ENCODE data around the gene DYNLRB1. TPM values are rescaled to one million over a fixed set of nuclear protein-coding genes. Genes with fewer than 3 reads are reported as not detected.

The DYNLRB1 gene
- total and polyA plus RNA-seq, 10 of the 15 experiments (the other 5 are each of a cell fraction or from before 2014, with no cell fraction given): 87.9 to 313 (median 153) TPM

DNA sequence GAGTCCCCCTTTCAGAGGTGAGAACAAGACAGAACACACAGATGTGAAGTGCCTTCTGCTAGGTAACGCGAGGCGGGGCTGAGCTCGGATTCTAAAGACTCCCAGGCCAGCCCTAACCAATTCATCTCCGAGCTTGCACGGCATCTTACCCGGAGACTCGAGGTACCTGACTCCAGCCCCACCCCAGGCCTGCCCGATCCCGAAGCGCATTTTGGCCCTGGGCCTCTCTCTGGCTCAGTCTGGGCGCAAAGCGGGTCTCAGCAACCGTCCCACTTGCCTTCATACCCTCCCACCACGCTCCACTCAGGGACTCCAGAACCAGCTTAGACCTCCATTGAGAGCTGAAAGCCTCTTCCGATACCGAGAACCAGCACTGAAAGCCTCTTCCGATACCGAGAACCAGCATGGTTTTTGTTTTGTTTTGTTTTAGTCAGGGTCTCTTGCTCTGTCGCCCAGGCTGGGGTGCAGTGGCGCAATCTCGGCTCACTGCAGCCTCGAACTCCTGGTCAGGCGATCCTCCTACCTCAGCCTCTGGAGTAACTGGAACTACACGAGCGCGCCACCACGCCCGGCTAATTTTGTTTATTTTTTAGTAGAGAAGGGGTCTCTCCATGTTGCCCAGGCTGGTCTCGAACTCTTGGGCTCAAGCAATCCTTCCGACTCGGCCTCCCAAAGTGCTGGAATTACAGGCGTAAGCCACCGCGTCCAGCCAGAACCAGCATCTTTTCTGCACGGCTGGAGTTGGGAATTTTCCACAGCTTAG is 557 bp upstream of the DYNLRB1 start (continued):
- TF ChIP-seq, protein P1, sequence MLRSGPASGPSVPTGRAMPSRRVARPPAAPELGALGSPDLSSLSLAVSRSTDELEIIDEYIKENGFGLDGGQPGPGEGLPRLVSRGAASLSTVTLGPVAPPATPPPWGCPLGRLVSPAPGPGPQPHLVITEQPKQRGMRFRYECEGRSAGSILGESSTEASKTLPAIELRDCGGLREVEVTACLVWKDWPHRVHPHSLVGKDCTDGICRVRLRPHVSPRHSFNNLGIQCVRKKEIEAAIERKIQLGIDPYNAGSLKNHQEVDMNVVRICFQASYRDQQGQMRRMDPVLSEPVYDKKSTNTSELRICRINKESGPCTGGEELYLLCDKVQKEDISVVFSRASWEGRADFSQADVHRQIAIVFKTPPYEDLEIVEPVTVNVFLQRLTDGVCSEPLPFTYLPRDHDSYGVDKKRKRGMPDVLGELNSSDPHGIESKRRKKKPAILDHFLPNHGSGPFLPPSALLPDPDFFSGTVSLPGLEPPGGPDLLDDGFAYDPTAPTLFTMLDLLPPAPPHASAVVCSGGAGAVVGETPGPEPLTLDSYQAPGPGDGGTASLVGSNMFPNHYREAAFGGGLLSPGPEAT (IDR thresholded peaks at IDR 0.05; ENCODE audit: low read depth): peak; percentile 5
- TF ChIP-seq MTA2 (IDR thresholded peaks at IDR 0.05; ENCODE audit: low read depth): 0 out of 2 replicates have a peak, but pooled peaks have one; percentile 16
- TF ChIP-seq ZBTB33 (IDR thresholded peaks at IDR 0.05): no peak
- TF ChIP-seq, protein P2, sequence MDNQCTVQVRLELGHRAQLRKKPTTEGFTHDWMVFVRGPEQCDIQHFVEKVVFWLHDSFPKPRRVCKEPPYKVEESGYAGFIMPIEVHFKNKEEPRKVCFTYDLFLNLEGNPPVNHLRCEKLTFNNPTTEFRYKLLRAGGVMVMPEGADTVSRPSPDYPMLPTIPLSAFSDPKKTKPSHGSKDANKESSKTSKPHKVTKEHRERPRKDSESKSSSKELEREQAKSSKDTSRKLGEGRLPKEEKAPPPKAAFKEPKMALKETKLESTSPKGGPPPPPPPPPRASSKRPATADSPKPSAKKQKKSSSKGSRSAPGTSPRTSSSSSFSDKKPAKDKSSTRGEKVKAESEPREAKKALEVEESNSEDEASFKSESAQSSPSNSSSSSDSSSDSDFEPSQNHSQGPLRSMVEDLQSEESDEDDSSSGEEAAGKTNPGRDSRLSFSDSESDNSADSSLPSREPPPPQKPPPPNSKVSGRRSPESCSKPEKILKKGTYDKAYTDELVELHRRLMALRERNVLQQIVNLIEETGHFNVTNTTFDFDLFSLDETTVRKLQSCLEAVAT (IDR thresholded peaks at IDR 0.05): peak; percentile 100
- TF ChIP-seq HDAC2 (IDR thresholded peaks at IDR 0.05): peak; percentile 54; the same call in 1 of the 2 replicates
- TF ChIP-seq IKZF2 (IDR thresholded peaks at IDR 0.05): peak; percentile 96 to 98
- TF ChIP-seq ZNF687 (IDR thresholded peaks at IDR 0.05): peak; percentile 16; the same call in 1 of the 2 replicates
- 0 out of 2 replicates have a peak, but pooled peaks have one; percentile 22 for TF ChIP-seq CHD1 (IDR thresholded peaks at IDR 0.05; ENCODE audit: low read depth, low read length)
- peak; percentile 10 for TF ChIP-seq KLF5 (IDR thresholded peaks at IDR 0.05; ENCODE audit: partially characterized antibody)
- TF ChIP-seq CTCF (IDR thresholded peaks at IDR 0.05 in 2 of 3, conservative IDR thresholded peaks at IDR 0.05 in 1 of 3; ENCODE audit: control insufficient read depth in 2 of 3, extremely low read depth in 1 of 3, insufficient read depth in 1 of 3, low read depth in 3 of 3, low read length in 3 of 3): no peak
- peak; percentile 32; the same call in 1 of the 2 replicates for TF ChIP-seq TAF1 (IDR thresholded peaks at IDR 0.05; ENCODE audit: borderline replicate concordance, low read depth, low read length)
